Right lobe of liver (tissue), 6 donors: Measurements from ENCODE around the gene CFAP46. TPM values are rescaled to one million over a fixed set of nuclear protein-coding genes. Genes with fewer than 3 reads are reported as not detected.

Experiments used
- ATAC-seq, 4 donors: fragments of 200-7000 bp; cut with Tn5 transposase; one replicate each; pipeline ENCODE4 v1.9.1; 2020; ENCODE audit warnings: mild to moderate bottlenecking in 4 of 4, moderate library complexity in 4 of 4
- DNase-seq, 3 donors: peaks; one replicate each; pipeline ENCODE4 v3.0.0-alpha.2; 2020
- H3K27ac ChIP-seq, 3 donors: fragments of 200-600 bp; one replicate each; pipeline ENCODE4 v1.8.0; 2022
- H3K27me3 ChIP-seq, 2 donors: fragments of 200-600 bp; one replicate each; pipeline ENCODE4 v1.8.0; 2022
- H3K36me3 ChIP-seq, 4 donors: fragments of 200-600 bp; sonication (generic) in 1 of 4; one replicate each; pipeline versions ENCODE4 v1.5.1 to v1.8.0; 2017 to 2022; ENCODE audit warnings: control low read depth in 1 of 4
- H3K4me1 ChIP-seq, 4 donors: fragments of 200-600 bp; sonication (generic) in 1 of 4; one replicate each; pipeline versions ENCODE4 v1.5.1 to v1.8.0; 2017 to 2022; ENCODE audit warnings: control low read depth in 1 of 4
- H3K4me3 ChIP-seq, 3 donors: fragments of 200-600 bp; one replicate each; pipeline ENCODE4 v1.8.0; 2022
- H3K9me3 ChIP-seq, 4 donors: fragments of 200-600 bp; sonication (generic) in 1 of 4; one replicate each; pipeline versions ENCODE4 v1.5.1 to v1.8.0; 2017 to 2022; ENCODE audit warnings: control low read depth in 1 of 4
- POLR2A ChIP-seq: fragments of 450-650 bp; IDR thresholded peaks from one replicate; pipeline ENCODE4 v1.6.1; 2017; ENCODE audit warnings: antibody characterized with exemption, mild to moderate bottlenecking
- WGBS: methylation state at CpG from one replicate; pipeline ENCODE4 v1.1.6; 2018; ENCODE audit warnings: low coverage, low lambda C conversion rate; ENCODE audit not compliant: insufficient coverage; ENCODE audit errors: missing lambda C conversion rate; 5-methylcytosine and 5-hydroxymethylcytosine counted together
- intact Hi-C, 2 donors: fragments of 100-400 bp; cut with DNase I; formaldehyde crosslinking; loops; one replicate each; pipeline versions ENCODE4 v1.11.2 to v1.14.1; 2022
- total RNA-seq, 6 experiments: library from RNA; depleted of rRNA in 2 of 6; stranded (reverse); fragments of >200 nt in 2 of 6; fragmentation: NEBNext Ultra II Directional in 3 of 6; extraction: Animal tissue kit (Norgen Biotek cat#: 25700) in 3 of 6; gene quantifications; one replicate each; pipeline versions ENCODE4 v1.1.0 to v1.2.4, GENCODE V29; 2016 to 2023
- TF ChIP-seq, protein P1 (sequence below), 4 donors: fragments of 200-600 bp in 3 of 4; fragments of 450-650 bp in 1 of 4; IDR thresholded peaks; one replicate each; pipeline versions ENCODE4 v1.5.1 to v1.8.0; 2016 to 2022; ENCODE audit warnings: antibody characterized with exemption in 4 of 4, mild to moderate bottlenecking in 2 of 4
- donor health status: DM: no; HTN: yes; CAD: no.
- donor health status: DM: no; HTN: no; CAD: no.
- donor health status: DM: no; HTN: no; CAD: no.
- donor health status: DM: no; HTN: yes; CAD: no.
- donor health status: DM: no; HTN: yes; CAD: no.

CFAP46 gene
- total RNA-seq, 6 experiments from 2014 or later, result 0.16 to 0.67 (median 0.32) TPM

DNA sequence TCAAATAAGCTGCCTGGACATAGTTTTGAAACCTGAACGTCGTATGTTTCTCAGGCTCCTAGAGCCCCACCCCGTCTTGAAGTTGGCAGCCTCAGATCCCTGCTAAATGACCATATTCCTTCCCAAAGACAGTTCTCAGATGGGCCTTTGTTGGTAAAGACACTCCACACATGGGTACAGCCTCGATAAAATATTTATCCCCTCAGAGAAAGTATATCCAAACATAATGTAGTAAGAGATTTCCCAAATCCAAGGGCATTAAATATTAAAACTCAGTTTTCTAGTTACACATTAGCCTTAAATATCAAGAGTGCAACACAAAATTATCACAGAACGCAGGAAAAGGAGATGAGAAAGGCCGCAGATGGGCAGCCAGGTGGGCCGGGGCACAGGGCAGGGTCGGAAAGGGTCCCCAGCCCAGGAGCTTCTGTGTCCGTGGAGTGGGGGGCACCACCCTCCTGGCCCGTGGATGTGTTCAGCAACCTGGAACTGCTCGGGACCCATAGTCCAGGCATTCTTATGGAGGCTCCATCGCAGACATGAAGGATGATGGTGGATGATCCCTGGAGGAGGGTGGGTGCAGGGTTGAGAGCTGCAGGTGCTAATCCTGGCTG lies 1.5 kb upstream of the CFAP46 start:
- H3K27me3 ChIP-seq, result peaks cover 0 to 6% of the 10 kb centered on the region in 2 donors
- 74% methylated on average over 9 of the region's 12 CpGs for WGBS

DNA sequence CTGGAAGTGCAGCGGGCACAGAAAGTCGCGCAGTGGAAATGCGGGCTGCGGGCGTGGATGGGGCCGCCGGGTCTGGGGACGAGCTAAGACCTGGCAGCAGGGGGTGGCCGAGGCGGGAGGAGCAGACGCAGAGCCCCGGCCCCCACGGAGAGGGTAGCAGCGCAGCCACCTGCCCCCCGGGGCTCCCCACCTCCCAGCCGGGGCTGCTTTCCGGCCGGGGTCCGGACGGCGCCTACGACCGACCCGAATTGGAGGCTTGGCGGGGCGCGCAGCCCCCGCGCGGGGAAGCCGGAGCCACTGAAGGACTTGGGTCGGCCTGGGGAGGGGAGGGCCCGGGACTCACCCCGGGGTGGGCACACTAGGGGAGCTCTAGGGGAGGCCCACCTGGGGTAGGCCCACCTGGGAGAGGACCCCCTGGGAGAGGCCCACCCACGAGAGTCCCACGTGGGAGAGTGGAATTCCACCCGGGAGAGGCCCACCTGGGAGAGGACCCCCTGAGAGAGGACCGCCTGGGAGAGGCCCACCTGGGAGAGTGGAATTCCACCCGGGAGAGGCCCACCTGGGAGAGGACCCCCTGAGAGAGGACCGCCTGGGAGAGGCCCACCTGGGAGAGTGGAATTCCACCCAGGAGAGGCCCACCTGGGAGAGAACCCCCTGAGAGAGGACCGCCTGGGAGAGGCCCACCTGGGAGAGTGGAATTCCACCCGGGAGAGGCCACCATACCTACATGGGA lies 854 bp upstream of the CFAP46 start:
- Histone ChIP-seq H3K27me3 (peaks cover 0 to 6% of the 10 kb centered on the region in 2 donors), H3K4me1 (peaks cover 0 to 6% (median 0%) of the 10 kb centered on the region in 4 donors), H3K9me3 (no peaks in the 10 kb centered on the region), H3K27ac (no peak overlapping the region), H3K4me3 (no peak overlapping the region), H3K36me3 (no peaks in the 10 kb centered on the region)
- intact Hi-C loops, result no loop called here
- WGBS, result 16% methylated on average over 8 of the region's 43 CpGs
- DNase-seq (peak in 2 of 3 donors; percentile 21 to 50), ATAC-seq (no peak)
- no peak for TF ChIP-seq POLR2A

More for the DNA sequence above, 1.5 kb upstream of the CFAP46 start:
- DNase-seq (peak in 1 of 3 donors; percentile 28), ATAC-seq (no peak)
- Histone ChIP-seq H3K36me3 (no peaks in the 10 kb centered on the region), H3K27ac (no peak overlapping the region), H3K4me1 (peaks cover 0 to 6% (median 0%) of the 10 kb centered on the region in 4 donors), H3K4me3 (no peak overlapping the region), H3K9me3 (no peaks in the 10 kb centered on the region)
- no peak for TF ChIP-seq POLR2A
- TF ChIP-seq, protein P1, sequence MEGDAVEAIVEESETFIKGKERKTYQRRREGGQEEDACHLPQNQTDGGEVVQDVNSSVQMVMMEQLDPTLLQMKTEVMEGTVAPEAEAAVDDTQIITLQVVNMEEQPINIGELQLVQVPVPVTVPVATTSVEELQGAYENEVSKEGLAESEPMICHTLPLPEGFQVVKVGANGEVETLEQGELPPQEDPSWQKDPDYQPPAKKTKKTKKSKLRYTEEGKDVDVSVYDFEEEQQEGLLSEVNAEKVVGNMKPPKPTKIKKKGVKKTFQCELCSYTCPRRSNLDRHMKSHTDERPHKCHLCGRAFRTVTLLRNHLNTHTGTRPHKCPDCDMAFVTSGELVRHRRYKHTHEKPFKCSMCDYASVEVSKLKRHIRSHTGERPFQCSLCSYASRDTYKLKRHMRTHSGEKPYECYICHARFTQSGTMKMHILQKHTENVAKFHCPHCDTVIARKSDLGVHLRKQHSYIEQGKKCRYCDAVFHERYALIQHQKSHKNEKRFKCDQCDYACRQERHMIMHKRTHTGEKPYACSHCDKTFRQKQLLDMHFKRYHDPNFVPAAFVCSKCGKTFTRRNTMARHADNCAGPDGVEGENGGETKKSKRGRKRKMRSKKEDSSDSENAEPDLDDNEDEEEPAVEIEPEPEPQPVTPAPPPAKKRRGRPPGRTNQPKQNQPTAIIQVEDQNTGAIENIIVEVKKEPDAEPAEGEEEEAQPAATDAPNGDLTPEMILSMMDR (IDR thresholded peaks at IDR 0.05), result no peak
- intact Hi-C loops, result no loop called here

DNA sequence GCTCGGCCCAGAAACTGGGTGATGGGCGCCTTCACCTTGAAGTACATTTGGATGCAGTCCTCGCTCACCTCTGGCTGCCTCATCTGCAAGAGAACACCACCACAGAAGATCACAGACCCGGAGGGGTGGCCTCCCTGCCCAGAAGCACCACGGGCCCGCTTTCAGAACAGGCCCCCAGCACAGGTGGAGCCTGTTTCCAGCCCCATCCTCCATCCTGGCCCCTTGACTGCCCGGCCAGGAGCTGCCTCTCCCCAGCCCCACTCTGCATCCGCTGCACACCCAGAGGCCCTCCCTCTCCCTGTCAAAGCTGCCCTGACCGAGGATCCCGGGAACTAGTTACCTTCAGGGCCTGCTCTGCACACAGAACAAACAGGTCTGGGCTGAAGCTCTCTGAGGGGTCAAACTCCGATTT lies 724 bp downstream of the CFAP46 start:
- H3K27ac ChIP-seq, result no peak overlapping the region
- peak overlapping the region in 1 of 3 donors; percentile 37 for H3K4me3 ChIP-seq

DNA sequence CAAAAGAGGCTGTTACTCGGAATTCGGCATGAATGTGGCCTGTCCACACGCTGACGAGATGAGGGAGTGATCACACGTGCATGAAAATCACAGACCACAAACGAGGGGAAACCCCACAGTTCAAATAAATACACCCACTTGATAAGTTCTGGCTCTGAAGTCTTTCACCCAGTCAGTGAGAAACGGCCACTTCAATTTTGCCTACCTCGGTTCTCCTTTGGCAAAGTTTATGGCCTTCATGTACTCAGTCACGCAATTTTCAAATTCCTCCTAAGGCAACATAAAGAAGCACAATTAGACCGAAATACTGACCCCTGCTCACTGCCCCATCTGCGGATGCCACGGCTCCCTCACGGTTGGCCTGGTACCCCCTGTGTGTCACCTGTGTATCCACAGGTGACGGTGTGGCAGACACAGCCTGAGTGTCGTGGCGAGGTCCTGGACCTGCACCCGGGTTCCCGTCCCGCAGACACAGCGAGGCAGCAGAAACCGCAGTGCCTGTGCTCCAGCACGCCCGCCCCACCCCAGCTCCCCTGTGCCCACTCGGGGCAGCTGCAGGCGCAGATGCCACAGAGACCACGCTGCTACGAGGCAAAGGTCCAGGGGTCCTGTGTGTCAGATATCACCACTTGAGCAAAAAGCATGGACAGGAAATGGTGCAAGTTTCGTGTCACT lies 1.4 kb downstream of the CFAP46 start:
- WGBS, result 64% methylated on average over 14 of the region's 28 CpGs
- Histone ChIP-seq H3K27me3 (peaks cover 0 to 6% of the 10 kb centered on the region in 2 donors), H3K36me3 (no peaks in the 10 kb centered on the region), H3K9me3 (no peaks in the 10 kb centered on the region), H3K27ac (no peak overlapping the region), H3K4me3 (no peak overlapping the region), H3K4me1 (peaks cover 0 to 6% (median 0%) of the 10 kb centered on the region in 4 donors)
- intact Hi-C loops, result no loop called here
- TF ChIP-seq, protein P1 (IDR thresholded peaks at IDR 0.05), result no peak
- no peak for TF ChIP-seq POLR2A
- DNase-seq (peak in 2 of 3 donors; percentile 11 to 46), ATAC-seq (no peak)

More for the DNA sequence above, 724 bp downstream of the CFAP46 start:
- no CpG with 5 or more reads among the region's 11 CpGs for WGBS
- H3K9me3 ChIP-seq, result no peaks in the 10 kb centered on the region
- peaks cover 0 to 6% of the 10 kb centered on the region in 2 donors for H3K27me3 ChIP-seq
- DNase-seq (peak; percentile 10 to 45 (median 40)), ATAC-seq (peak in 1 of 4 donors; percentile 30)
- H3K36me3 ChIP-seq, result no peaks in the 10 kb centered on the region
- peaks cover 0 to 6% (median 0%) of the 10 kb centered on the region in 4 donors for H3K4me1 ChIP-seq
- TF ChIP-seq POLR2A, result no peak
- TF ChIP-seq, protein P1 (IDR thresholded peaks at IDR 0.05), result no peak
- intact Hi-C loops, result no loop called here
